Measurements from ENCODE around the gene PCAT7. TPM values are rescaled to one million over a fixed set of nuclear protein-coding genes. Genes with fewer than 3 reads are reported as not detected.
"Not testable (repeated sequence)": the region's sequence is repeated elsewhere in the genome, so short reads cannot be mapped to it uniquely, and the experiment has no call there.

PCAT7 gene
- total RNA-seq, 1 experiment from 2014 or later: 1.2 TPM

DNA sequence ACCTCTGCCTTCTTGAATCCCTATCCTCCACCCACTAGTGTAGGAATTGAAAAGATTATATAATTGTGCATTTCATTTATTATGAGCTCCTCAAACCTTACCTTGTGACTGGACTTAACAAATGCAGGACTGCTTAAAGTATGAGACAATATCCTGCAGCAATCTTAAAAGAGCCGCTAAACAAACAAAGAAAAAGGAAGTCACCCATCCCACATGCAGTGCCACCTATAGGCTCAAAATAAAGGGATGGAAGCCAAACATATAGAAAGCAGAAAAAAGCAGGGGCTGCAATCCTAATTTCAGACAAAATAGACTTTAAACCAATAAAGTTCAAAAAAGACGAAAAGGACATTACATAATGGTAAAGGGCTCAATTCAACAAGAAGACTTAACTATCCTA lies 8.7 kb downstream of the PCAT7 start:
- no peak for DNase-seq (ENCODE audit: low read depth)

DNA sequence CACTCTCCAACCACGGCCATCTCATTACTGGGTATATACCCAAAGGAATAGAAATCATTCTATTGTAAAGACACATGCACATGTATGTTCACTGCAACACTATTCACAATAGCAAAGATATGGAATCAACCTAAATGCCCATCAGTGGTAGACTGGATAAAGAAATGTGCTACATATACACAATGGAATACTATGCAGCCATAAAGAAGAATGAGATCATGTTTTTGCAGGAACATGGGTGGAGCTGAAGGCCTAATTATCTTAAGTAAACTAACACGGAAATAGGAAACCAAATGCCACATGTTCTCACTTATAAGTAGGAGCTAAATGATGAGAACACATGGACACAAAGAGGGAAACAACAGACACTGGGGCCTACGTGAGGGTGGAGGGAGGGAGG lies 9.4 kb downstream of the PCAT7 start:
- DNase-seq (ENCODE audit: low read depth): not testable (repeated sequence)

DNA sequence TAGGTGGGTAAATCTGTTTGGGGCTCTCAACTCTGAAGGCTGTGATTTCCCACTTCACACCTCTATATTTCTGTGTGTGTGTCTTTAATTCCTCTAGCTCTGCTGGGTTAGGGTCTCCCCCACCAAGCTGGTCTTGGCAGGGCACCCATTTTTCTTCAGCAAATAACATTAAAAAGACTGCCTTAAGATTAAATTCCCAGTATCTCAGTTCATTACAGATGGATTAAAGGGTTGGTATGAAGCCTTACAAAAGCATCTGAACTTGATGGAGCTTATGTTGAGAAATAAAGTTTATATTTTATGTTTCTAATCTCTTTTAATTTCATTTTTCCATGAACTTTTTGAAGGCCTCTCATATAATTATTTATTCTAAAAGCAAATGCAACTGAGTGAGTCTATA lies 11.7 kb downstream of the PCAT7 start:
- DNase-seq (ENCODE audit: low read depth): no peak

- DNase-seq (ENCODE audit: low read depth): no peak
Observed at GRCh38 chr9:94567271-94567670, 12.4 kb downstream of the PCAT7 start.

GRCh38 chr9:94568250-94568889 lies 13.5 kb downstream of the PCAT7 start:
- peak; percentile 8 for DNase-seq (ENCODE audit: low read depth)

DNA sequence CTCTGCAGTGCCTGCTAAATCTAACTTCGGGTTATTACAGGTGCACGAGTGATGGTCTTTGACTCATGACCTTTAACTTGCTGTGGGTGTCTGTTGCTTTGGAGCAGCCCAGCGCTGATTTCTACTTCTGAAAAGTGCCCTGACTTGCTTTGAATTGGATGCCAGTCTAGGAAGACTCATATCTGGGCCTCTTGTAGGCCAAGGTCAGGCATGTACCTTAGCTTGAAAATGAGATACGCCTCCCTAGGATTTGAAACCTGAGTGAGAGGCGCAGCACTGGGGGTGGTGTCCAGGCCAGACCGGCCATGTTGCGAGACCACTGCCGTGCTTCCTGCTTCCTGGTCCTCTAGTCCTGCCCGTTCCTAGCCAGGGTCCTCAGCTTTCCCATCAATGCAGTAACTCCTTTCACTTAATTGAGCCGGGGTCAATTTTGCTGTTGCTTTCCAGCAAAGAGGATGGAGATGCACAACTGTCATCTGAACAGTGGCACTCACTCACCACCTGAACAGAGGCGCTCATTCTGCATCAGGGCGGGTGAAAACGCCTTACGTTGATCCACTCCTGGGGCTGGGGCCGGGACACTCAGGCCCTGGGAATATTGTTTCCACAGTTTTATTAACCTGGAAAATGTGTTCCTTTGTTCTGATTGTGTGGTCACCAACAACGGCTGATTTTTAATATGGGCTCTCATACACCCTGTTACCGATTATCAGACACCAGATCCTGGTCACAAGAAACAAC lies 14.3 kb downstream of the PCAT7 start:
- no peak for DNase-seq (ENCODE audit: low read depth)

GRCh38 chr9:94576131-94576530 lies 21.2 kb downstream of the PCAT7 start:
- DNase-seq (ENCODE audit: low read depth): no peak

DNA sequence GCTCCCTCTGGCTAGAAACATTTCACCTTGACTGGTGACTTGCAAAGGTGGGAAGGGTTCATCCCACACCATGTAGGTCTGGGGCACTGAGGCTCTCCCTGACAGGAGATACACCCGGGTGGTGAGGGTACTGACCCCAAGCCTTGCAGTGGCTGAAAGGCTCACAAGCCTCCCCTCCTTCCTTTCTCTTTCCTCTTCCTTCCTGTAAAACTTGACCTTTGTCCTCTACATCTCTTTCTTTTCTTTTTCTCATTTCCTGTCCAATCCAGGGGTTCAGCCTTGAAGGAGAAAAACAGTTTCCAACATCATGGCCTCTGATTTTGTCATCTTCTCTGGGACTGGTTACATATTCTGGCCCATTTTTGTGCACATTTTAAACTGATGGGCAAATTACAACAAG lies 22.2 kb downstream of the PCAT7 start:
- no peak for DNase-seq (ENCODE audit: low read depth)

DNA sequence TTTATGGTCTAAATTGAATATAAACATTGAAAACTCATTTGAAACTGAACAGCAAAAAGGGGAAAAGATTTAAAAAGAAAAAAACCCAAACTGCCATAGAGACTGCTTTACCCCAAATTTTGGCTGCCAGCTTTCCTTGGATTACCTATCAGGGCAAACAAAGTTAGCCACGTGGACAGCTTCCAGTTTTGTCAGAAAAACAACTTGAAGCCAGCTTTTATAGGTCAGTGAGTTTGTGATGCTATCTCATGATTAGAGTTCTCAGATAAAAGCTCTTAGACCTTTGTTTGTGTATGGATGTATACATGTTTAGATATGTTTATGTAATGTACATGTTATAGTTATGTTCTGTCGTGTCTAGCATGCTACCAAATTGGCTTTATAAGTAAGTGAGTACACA lies 22.7 kb downstream of the PCAT7 start:
- DNase-seq (ENCODE audit: low read depth): no peak

GRCh38 chr9:94581728-94582127 lies 26.8 kb downstream of the PCAT7 start:
- DNase-seq (ENCODE audit: low read depth): peak; percentile 20

DNA sequence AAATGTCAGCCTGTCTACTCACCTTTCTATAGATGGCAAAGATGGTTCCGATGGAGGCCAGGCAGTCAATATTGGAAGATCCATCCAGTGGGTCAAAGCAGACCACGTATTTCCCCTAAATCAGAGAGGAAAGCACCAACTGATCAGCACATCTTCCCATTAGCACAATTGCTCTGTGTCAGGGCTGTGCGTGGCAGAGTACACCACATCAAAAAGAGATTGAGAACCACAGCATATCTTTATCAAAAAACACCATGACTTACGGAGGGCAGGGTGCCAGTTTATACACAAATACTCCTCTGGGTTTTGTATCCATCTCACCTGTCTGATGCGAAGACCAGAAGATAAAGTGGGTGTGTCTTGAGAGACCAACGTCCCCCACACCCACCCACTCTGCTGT lies 29.7 kb downstream of the PCAT7 start:
- DNase-seq (ENCODE audit: low read depth): no peak

- peak; percentile 21 for DNase-seq (ENCODE audit: low read depth)
Observed at GRCh38 chr9:94586316-94586715, 31.4 kb downstream of the PCAT7 start.

DNA sequence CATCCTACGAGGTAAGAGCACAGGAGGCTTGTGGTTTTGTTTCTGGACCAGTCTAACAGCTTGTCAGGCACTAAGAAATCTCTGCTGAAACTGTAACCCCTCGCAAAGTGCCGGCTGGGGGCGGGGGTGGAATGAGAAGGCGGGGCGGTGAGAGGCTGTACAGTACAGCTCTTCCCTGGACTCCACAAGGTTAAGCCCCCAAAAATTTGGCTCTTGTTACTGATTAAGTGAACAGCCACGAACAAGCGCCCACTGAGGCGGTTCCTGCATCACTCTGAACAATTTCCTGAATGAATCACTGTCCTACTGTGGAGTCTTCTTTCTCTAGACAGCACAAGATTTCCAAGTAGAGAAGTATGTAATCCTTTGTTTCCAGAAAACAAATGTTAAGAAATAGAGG lies 31.9 kb downstream of the PCAT7 start:
- peak; percentile 27 for DNase-seq (ENCODE audit: low read depth)

DNA sequence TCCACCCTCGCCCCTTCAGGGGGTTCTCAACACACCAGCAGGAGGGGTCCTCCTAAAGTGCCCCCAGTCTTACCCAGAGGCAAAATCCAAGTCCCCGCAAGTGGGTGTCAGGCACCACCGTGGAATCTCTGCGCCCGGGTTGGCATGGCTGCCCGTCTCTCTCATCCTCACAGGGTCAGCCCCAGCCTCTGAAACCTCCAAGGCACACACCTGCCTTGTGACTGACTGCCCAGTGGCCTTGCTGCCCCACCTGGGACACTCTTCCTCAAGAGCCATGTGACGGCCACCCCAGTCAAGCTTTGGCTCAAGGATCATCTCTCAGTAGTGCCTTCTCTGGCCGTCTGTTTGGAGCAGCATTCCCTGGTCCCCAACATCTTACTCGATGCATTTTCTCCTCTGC lies 33.8 kb downstream of the PCAT7 start:
- no peak for DNase-seq (ENCODE audit: low read depth)

- DNase-seq (ENCODE audit: low read depth): not testable (repeated sequence)
Observed at GRCh38 chr9:94591046-94591545, 36.2 kb downstream of the PCAT7 start.

- no peak for DNase-seq (ENCODE audit: low read depth)
Observed at GRCh38 chr9:94591876-94592275, 37.0 kb downstream of the PCAT7 start.

- not testable (repeated sequence) for DNase-seq (ENCODE audit: low read depth)
Observed at GRCh38 chr9:94592683-94593082, 37.8 kb downstream of the PCAT7 start.

GRCh38 chr9:94593459-94594345 lies 38.8 kb downstream of the PCAT7 start, which contains the start of gene FBP2:
Gene FBP2, minus strand, starts transcription at chr9:94593824. Its CDS starts 98 bp downstream, at chr9:94593726.
- no peak for DNase-seq (ENCODE audit: low read depth)

GRCh38 chr9:94599102-94599501 lies 44.2 kb downstream of the PCAT7 start:
- no peak for DNase-seq (ENCODE audit: low read depth)

DNA sequence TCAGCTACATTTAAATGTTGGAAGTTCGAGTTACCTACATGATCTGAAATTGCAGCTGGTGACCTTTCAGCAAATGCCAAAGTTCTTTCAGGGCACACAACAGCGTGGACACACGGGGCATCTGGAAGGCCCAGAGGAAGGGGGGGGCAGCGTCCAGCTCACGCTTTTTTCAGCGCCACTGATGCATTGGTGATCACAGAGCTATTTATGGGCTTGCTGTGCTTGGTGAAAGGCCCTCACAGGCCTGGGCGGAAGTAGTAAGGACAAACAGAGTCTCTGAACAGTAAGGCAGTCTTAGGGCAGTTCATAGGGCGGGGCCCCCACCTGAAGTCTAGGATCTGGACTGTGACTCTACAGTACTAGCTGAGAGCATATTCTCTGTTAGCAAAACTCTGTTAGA lies 45.4 kb downstream of the PCAT7 start:
- no peak for DNase-seq (ENCODE audit: low read depth)

GRCh38 chr9:94600715-94601114 lies 45.8 kb downstream of the PCAT7 start:
- no peak for DNase-seq (ENCODE audit: low read depth)

GRCh38 chr9:94602666-94603065 lies 47.8 kb downstream of the PCAT7 start:
- no peak for DNase-seq (ENCODE audit: low read depth)

All from M059J (cell line).